GM19043 (cell line): ENCODE results near the gene KCNC3.
A peak's percentile ranks its signal among the peaks of the same experiment; 100 is the strongest.
"Not testable (repeated sequence)": the region's sequence is repeated elsewhere in the genome, so short reads cannot be mapped to it uniquely, and the experiment has no call there.

Experiments
- ATAC-seq: cut with Tn5 transposase; IDR thresholded peaks from one replicate; pipeline ENCODE4 v1.9.1; 2021; ENCODE audit warnings: low read depth; ENCODE audit not compliant: unreplicated experiment

KCNC3 gene

DNA sequence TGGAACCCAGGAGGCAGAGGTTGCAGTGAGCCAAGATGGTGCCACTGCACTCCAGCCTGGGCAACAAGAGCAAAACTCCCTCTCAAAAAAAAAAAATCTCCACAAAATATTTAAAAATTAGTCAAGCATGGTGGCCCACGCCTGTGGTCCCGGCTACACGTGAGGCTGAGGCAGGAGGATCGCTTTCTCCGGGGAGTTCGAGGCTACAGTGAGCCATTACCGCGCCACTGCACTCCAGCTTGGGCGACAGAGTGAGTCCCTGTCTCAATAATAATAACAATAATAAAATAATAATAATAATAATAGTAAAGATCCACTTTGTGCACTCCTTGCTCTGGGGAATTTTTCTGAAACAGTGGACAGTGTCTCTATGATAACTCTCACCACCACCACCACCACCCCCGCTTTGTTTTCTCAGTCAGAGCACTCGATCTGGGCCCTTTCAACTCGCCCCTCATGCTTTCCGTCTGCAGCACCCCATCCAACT is 27.6 kb upstream of the KCNC3 start:
- no peak for ATAC-seq

- ATAC-seq: not testable (repeated sequence)
Observed at GRCh38 chr19:50353487-50353880, 24.3 kb upstream of the KCNC3 start.

DNA sequence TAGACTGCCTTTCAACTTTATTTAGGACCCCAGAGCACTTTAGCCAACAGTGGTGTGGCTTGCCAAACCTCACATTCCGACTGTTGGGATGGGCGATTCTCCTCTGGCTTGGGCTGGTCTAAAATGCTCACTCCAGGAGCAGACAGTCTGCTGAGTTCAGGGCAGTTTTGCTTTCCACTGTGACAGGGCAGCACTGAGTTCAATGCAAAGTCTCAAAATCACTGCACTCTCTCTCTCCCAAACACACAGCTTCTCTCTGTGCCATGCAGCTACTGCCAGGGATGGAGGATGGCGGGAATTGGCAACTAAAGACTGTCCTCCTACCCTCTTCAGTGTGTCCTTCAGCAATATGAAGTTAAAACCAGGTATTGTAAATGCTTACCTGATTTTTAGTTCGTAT is 23.1 kb upstream of the KCNC3 start:
- no peak for ATAC-seq

DNA sequence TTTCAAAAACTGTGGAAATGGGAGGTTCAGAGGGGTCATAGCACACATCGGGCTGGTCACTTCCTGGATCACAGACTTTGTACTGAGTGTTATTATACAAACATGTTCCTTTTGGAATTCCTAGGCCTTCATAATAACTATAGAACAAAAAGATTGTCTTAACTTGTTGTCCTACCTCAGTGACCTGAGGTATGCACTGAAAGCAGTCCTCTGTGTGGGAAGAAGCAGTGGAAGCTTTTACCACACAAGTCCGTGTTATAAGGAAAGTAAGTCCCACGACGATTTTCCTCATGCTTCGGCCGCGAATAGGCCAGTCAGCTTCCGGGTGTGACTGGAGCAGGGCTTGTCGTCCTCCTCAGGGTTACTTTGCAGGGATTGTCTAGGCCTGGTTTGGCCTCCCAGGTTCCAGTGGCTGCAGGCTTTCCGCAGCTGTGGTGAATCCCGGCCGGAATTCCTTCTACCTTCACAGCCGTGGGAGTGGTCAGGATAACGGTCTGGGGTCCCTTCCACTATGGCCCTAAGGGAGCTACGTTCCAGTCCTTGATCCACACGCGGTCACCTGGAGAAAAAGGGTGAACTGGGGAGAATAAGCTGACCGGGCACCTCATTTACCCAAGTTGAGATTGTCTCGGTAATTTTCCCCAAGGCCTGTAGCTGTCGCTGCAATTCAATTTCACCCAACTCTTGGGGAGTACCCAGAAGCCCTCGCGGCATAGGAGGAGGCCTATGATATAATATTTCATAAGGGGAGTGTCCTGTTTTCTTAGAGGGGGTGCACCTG is 20.3 kb upstream of the KCNC3 start:
- ATAC-seq: no peak

- ATAC-seq: not testable (repeated sequence)
Observed at GRCh38 chr19:50347089-50347581, 18.0 kb upstream of the KCNC3 start.

- ATAC-seq: no peak
Observed at GRCh38 chr19:50344661-50345318, 15.6 kb upstream of the KCNC3 start.

DNA sequence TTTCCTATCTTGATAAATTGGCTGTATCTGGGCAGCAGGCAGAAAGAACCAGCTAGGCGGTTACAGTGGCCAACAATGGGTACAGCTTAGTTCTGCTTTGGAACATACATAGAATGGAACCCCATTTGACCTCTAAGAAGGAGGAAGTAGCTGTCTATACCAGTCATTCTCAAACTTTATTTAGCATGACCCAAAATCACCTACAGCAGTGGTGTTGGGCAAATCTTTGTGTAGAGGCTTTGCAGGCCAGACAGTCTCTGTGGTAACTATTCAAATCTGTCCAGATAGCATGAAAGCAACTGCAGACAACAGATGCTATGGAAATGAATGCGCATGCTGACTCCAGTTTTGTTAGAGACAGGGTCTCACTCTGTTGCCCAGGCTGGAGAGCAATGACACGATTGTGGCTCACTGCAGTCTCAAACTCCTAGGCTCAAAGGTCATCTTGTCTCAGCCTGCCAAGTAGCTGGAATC is 12.0 kb upstream of the KCNC3 start:
- peak; percentile 50 for ATAC-seq

- no peak for ATAC-seq
Observed at GRCh38 chr19:50340331-50340730, 11.2 kb upstream of the KCNC3 start.

DNA sequence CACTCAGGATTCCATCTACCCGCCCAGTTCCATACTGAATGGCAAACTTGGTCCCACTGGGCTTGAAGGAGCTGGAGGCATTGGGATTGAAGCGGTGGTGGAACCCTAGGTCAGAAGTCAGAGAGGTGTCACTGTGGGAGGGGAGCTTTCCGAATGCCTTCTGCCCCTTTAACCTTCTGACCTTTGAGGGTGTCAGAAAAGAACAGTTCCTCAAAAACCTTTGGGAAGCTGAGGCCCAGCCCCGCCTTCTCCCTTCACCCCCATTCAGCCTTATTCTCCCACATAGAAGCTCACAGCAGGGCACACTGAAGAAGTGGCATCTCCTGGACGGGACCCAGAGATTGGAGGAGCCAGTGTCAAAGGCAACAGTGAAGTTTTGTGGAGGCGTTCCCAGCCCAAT is 7.9 kb upstream of the KCNC3 start:
- not testable (repeated sequence) for ATAC-seq

- ATAC-seq: no peak
Observed at GRCh38 chr19:50334741-50335421, 5.7 kb upstream of the KCNC3 start.

DNA sequence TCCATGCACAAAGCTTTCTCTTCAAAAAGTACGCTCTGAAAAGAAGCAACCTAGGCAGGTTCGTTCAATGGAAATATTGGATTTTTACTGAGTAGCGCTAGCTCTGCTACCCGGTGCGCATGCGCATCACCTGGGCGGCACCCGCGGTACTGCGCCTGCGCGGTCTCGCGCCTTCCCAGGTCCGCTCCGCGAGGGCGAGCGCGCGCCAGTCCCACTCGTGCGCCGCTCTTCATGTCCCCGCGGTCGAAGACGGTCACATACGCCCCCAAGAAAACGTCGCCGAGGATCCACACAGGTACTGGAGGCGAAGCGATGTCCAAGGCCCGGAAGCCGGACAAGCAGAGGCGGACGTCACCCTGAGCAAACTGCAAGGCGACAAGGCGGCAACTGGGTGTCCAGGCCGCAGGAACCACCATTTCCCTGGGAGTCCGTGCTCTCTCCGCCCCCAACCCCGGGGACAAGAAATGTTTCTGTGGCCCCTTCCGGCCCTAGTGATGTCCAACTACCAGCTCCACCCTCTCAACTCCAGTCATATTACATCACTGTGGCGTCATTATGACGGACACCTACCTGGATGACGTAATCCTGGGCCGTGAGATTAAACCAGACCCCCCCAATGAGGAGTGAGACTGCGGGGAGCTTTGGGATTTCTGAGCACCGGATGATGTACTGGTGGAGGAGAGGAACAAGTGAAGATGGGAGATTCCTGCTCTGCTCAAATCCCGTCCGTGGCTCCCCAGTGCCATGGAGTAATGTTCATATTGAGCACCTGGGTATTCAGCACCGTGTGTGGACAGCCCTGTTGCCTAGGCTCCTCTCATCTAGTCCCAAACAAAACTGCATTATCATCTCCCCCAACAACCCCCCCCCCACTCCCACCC is 4.8 kb upstream of the KCNC3 start:
- ATAC-seq: peak; percentile 15

GRCh38 chr19:50333235-50333736 is 4.1 kb upstream of the KCNC3 start:
- ATAC-seq: peak; percentile 43

DNA sequence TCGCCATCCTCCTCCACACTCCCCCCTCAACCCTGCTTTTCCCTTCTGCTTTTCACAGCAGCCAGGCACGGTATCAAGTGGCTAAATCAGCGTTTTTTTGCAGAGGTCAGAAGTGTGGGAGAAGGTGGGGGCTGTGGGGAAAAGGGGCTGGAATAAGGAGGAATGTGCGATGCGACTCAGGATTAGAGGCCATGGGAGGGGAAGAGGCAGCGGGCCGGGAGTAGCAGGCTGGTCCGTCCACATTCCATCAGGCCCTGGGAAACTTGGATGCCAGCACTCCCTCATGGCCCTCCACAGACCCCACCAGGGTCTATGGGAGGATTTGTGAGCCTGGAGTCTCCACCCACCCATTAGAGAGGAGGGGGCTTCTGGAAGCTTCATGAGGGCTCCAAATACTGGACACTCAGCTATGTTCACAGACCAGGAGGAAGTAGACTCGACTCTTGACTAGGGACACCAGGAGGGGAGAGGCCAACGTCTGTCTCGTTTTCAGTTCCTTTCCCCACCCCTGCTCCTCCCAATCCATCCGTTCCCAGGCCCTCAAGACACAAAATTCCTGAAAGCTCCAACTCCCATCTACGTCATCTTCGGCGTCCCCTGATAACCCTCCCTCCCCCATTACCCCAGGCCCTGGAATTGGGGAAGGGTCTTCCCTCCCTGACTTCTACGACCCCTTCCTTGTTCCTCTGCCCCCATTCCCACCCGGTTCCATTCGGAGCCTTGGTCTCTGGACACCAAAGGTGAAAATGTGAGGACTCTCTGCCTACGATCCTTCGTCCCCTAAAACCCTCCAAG is 3.3 kb upstream of the KCNC3 start:
- no peak for ATAC-seq

DNA sequence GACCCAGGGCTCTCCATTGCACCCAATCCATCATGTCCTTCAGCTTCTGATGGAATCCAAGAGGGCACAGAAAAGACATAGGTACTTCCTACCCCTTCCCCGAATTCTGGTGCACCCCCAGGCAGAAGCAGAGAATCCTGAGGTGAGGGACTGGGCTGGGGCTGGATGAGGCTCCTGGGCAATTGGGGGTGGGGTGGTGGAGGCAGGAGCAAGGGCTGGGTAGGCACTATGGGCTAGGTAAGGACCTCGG is 2.7 kb upstream of the KCNC3 start:
- no peak for ATAC-seq

DNA sequence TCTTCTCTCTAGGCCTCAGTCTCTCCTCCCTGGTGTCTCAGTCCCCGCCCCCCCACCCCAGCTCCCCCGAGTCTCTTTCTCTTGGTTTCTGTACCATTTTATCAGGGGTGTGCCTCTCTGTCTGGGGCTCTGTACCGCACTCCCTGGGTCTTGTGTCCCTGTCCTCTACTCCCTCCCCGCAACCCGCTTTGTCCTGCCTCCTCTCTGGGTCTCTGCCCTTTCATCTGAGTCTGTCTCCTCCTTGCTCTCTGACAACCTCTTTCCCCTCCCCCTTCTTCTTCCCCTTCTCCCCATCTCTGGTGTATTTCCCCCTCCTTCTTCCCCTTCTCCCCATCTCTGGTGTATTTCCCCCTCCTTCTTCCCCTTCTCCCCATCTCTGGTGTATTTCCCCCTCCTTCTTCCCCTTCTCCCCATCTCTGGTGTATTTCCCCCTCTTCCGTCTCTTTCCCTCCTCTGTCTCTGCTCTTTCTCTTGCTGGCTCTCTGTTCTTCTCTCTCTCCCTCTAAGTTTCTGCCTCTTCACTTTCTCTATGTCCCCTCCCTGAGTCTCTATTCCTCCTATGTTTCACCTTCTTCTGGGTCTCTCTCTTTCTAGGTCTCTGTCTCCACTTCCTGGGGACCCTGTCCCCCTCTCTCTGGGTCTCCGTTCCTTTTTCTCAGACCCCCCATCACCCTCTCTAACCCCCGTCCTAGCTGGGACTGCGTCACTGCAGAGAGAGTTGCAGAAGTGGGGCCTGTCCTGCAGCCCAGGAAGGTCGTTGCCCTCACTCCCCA is 2.2 kb upstream of the KCNC3 start:
- ATAC-seq: no peak

DNA sequence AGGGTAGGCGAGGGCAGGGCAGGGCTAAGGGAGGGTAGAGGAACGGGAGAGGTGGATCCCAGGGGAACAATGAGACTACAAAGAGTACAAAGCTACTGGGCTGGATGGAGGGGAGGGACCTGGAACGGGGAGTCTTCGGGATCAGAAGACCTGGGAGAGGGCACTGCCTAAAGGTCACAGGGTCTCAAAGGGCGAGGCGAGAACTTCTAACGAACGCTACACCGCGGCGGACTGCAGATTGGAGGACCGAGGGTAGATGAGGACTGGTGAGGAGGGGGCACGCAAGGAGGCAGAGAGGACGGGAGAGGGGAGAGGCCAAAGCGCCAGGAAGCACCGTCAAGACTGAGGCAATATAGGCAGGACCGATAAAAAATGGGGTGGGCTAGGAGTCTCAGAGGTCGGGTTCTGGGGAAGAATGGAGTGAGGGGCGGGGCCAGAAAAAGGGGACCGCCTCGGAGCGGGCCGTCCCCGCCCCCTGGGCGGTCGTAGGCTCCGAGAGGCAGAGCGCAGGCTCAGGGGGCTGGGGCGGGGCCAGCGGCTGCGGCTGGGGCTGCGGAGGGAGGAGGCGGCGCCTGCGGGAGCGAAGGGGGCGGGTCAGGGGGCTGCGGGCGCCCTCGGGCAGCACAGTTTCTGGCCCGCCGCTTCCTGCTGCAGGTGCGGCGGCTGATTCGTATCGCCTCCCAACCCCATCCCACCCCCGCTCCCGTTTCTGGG is 1.3 kb upstream of the KCNC3 start:
- ATAC-seq: no peak

GRCh38 chr19:50329926-50330294 is 733 bp upstream of the KCNC3 start:
- not testable (repeated sequence) for ATAC-seq

- peak; percentile 2 for ATAC-seq
Observed at GRCh38 chr19:50328873-50329145, 368 bp downstream of the KCNC3 start.
